SK-N-DZ (cell line): ENCODE results near the gene SLC7A11. TPM values are rescaled to one million over a fixed set of nuclear protein-coding genes. Genes with fewer than 3 reads are reported as not detected.

Experiments
- DNase-seq: peaks from one replicate; pipeline ENCODE4 v3.0.0-alpha.2; 2015; ENCODE audit warnings: low spot score
- polyA plus RNA-seq, 2 experiments: library from polyadenylated mRNA; depleted of rRNA; stranded (reverse); fragments of >200 nt; gene quantifications; 2 replicates each; pipeline ENCODE4 v1.2.3, GENCODE V29; 2014

Gene SLC7A11
- 0.78 and 1.1 TPM in 2 replicates for polyA plus RNA-seq (2014; cell fraction: cytosol; rRNA removed)
- 0.38 and 0.59 TPM in 2 replicates for polyA plus RNA-seq (2014; cell fraction: nucleus; rRNA removed)

- DNase-seq: peak; percentile 70
Observed at GRCh38 chr4:138242076-138242833, at the start of gene SLC7A11. TSS of gene SLC7A11 (minus strand) at chr4:138242349. CDS start at chr4:138242069, 280 bp downstream.

- DNase-seq: no peak
Observed at GRCh38 chr4:138291431-138291830, 49.3 kb upstream of the SLC7A11 start.

GRCh38 chr4:138290805-138291204, 48.7 kb upstream of the SLC7A11 start:
- DNase-seq: no peak

- no peak for DNase-seq
Observed at GRCh38 chr4:138279286-138279685, 37.1 kb upstream of the SLC7A11 start.

GRCh38 chr4:138277133-138277532, 35.0 kb upstream of the SLC7A11 start:
- no peak for DNase-seq

GRCh38 chr4:138275963-138276621, 33.9 kb upstream of the SLC7A11 start:
- DNase-seq: no peak

GRCh38 chr4:138275216-138275615, 33.1 kb upstream of the SLC7A11 start:
- DNase-seq: no peak

- no peak for DNase-seq
Observed at GRCh38 chr4:138269175-138269574, 27.0 kb upstream of the SLC7A11 start.

- DNase-seq: no peak
Observed at GRCh38 chr4:138267835-138268234, 25.7 kb upstream of the SLC7A11 start.

- DNase-seq: no peak
Observed at GRCh38 chr4:138266948-138267347, 24.8 kb upstream of the SLC7A11 start.

GRCh38 chr4:138263247-138263816, 21.2 kb upstream of the SLC7A11 start:
- DNase-seq: no peak

GRCh38 chr4:138262469-138262868, 20.3 kb upstream of the SLC7A11 start:
- DNase-seq: no peak

GRCh38 chr4:138262030-138262429, 19.9 kb upstream of the SLC7A11 start:
- no peak for DNase-seq

GRCh38 chr4:138259824-138260223, 17.7 kb upstream of the SLC7A11 start:
- no peak for DNase-seq

GRCh38 chr4:138259271-138259670, 17.1 kb upstream of the SLC7A11 start:
- no peak for DNase-seq

GRCh38 chr4:138256608-138257007, 14.5 kb upstream of the SLC7A11 start:
- no peak for DNase-seq

- no peak for DNase-seq
Observed at GRCh38 chr4:138255917-138256597, 13.9 kb upstream of the SLC7A11 start.

GRCh38 chr4:138252551-138252950, 10.4 kb upstream of the SLC7A11 start:
- DNase-seq: no peak

- no peak for DNase-seq
Observed at GRCh38 chr4:138251938-138252337, 9.8 kb upstream of the SLC7A11 start.

- no peak for DNase-seq
Observed at GRCh38 chr4:138249132-138249531, 7.0 kb upstream of the SLC7A11 start.

- no peak for DNase-seq
Observed at GRCh38 chr4:138248058-138248457, 5.9 kb upstream of the SLC7A11 start.

GRCh38 chr4:138247643-138248042, 5.5 kb upstream of the SLC7A11 start:
- DNase-seq: no peak
